SJSA1 (cell line): ENCODE data around the gene CDV3. TPM values are rescaled to one million over a fixed set of nuclear protein-coding genes. Genes with fewer than 3 reads are reported as not detected.

ENCODE experiments used
- DNase-seq, 2 experiments: peaks; one replicate each; pipeline ENCODE4 v3.0.0-alpha.2; 2015 to 2020; ENCODE audit warnings: low spot score in 2 of 2, low read depth in 1 of 2
- H3K27ac ChIP-seq: fragments of 250-450 bp; sonication (Bioruptor Pico); 2 replicates; pipeline ENCODE4 v1.5.1; 2020; ENCODE audit warnings: mild to moderate bottlenecking, moderate library complexity
- H3K27me3 ChIP-seq: fragments of 250-450 bp; sonication (Bioruptor Pico); replicated peaks from 2 replicates; pipeline ENCODE4 v1.5.1; 2020; ENCODE audit warnings: mild to moderate bottlenecking, moderate library complexity
- H3K36me3 ChIP-seq: fragments of 250-450 bp; sonication (Bioruptor Pico); 2 replicates; pipeline ENCODE4 v1.5.1; 2020; ENCODE audit warnings: mild to moderate bottlenecking
- H3K4me1 ChIP-seq: fragments of 250-450 bp; sonication (Bioruptor Pico); replicated peaks from 2 replicates; pipeline ENCODE4 v1.6.1; 2021; ENCODE audit warnings: mild to moderate bottlenecking
- H3K4me3 ChIP-seq: fragments of 250-450 bp; sonication (Bioruptor Pico); 2 replicates; pipeline ENCODE4 v1.5.1; 2020; ENCODE audit warnings: mild to moderate bottlenecking
- H3K9me3 ChIP-seq: fragments of 250-450 bp; sonication (Bioruptor Pico); replicated peaks from 2 replicates; pipeline ENCODE4 v1.5.1; 2020; ENCODE audit warnings: mild to moderate bottlenecking
- total RNA-seq: library from RNA; depleted of rRNA; stranded (reverse); fragments of >200 nt; shearing (Covaris generic); gene quantifications from 2 replicates; pipeline ENCODE4 v1.2.3, GENCODE V29; 2014; rRNA removed

CDV3 gene
- total RNA-seq, 1 experiment from 2014 or later, result 134 TPM

- Histone ChIP-seq H3K9me3 (no peaks in the 10 kb centered on the region), H3K27ac (no peak overlapping the region), H3K36me3 (peaks cover 32% of the 10 kb centered on the region), H3K4me1 (no peaks in the 10 kb centered on the region), H3K27me3 (no peaks in the 10 kb centered on the region), H3K4me3 (no peak overlapping the region)
- no peak for DNase-seq
Observed at GRCh38 chr3:133600572-133601081, 27.1 kb downstream of the CDV3 start.

GRCh38 chr3:133606342-133606741, 32.9 kb downstream of the CDV3 start:
- H3K9me3 ChIP-seq, result no peaks in the 10 kb centered on the region
- no peaks in the 10 kb centered on the region for H3K4me1 ChIP-seq
- DNase-seq, result no peak
- H3K27me3 ChIP-seq, result no peaks in the 10 kb centered on the region
- H3K27ac ChIP-seq, result no peak overlapping the region
- H3K36me3 ChIP-seq, result peaks cover 70% of the 10 kb centered on the region
- no peak overlapping the region for H3K4me3 ChIP-seq

- Histone ChIP-seq H3K9me3 (no peaks in the 10 kb centered on the region), H3K36me3 (peaks cover 70% of the 10 kb centered on the region), H3K27ac (no peak overlapping the region), H3K4me1 (no peaks in the 10 kb centered on the region), H3K4me3 (no peak overlapping the region), H3K27me3 (no peaks in the 10 kb centered on the region)
- DNase-seq, result no peak
Observed at GRCh38 chr3:133606902-133607301, 33.4 kb downstream of the CDV3 start.

- no peak overlapping the region for H3K27ac ChIP-seq
- DNase-seq, result no peak
- H3K27me3 ChIP-seq, result no peaks in the 10 kb centered on the region
- H3K9me3 ChIP-seq, result no peaks in the 10 kb centered on the region
- H3K4me1 ChIP-seq, result no peaks in the 10 kb centered on the region
- peaks cover 69% of the 10 kb centered on the region for H3K36me3 ChIP-seq
- no peak overlapping the region for H3K4me3 ChIP-seq
Observed at GRCh38 chr3:133607816-133608215, 34.3 kb downstream of the CDV3 start.

DNA sequence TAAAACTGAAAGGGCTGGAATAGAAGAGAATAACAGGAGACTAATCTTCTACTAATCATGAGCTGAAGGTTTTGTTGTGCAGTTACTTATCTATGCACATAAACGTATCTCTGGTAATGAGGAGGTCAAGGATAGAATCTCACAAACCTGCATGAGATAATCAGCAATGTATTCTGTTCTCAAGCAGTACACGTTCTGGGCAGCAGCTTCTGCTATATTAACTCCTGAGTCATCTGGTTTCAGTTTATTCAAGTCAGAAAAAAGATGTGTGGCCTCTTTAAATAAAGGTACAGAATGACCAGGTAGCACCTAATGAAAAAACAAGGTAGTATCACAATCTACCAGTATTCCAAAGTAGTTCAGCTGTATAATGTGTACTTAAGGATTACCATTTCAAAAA, 34.9 kb downstream of the CDV3 start:
- no peaks in the 10 kb centered on the region for H3K4me1 ChIP-seq
- no peak overlapping the region for H3K4me3 ChIP-seq
- H3K36me3 ChIP-seq, result peaks cover 75% of the 10 kb centered on the region
- H3K9me3 ChIP-seq, result no peaks in the 10 kb centered on the region
- no peak overlapping the region for H3K27ac ChIP-seq
- H3K27me3 ChIP-seq, result no peaks in the 10 kb centered on the region
- DNase-seq, result no peak

DNA sequence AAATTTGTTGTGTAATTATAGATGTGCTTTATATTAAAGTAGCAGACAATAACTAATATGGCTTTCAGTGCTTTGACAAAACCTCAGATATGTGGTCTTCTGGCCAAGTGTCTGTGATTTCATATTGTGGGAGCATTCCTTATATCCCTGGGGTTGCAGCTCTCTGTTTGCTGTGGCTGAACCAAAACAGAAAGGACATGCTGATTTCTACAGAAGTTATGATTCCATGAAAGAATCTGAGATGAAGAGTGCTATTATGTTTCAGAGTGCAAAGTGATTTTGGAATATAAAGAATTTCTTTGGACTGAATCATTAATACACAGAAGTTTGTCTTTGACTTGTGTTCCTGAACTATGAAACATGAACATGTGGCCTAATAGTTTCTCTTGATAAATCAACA, 36.5 kb downstream of the CDV3 start:
- H3K27me3 ChIP-seq, result no peaks in the 10 kb centered on the region
- no peaks in the 10 kb centered on the region for H3K4me1 ChIP-seq
- H3K4me3 ChIP-seq, result no peak overlapping the region
- no peak overlapping the region for H3K27ac ChIP-seq
- DNase-seq, result no peak
- peaks cover 77% of the 10 kb centered on the region for H3K36me3 ChIP-seq
- H3K9me3 ChIP-seq, result no peaks in the 10 kb centered on the region

GRCh38 chr3:133611534-133611933, 38.0 kb downstream of the CDV3 start:
- H3K36me3 ChIP-seq, result peaks cover 84% of the 10 kb centered on the region

GRCh38 chr3:133620066-133620784, 46.7 kb downstream of the CDV3 start:
- H3K36me3 ChIP-seq, result peaks cover 85% of the 10 kb centered on the region

More at GRCh38 chr3:133611534-133611933, 38.0 kb downstream of the CDV3 start:
- Histone ChIP-seq H3K4me1 (no peaks in the 10 kb centered on the region), H3K9me3 (no peaks in the 10 kb centered on the region), H3K4me3 (no peak overlapping the region), H3K27ac (no peak overlapping the region), H3K27me3 (no peaks in the 10 kb centered on the region)
- no peak for DNase-seq

GRCh38 chr3:133627789-133628188, 54.3 kb downstream of the CDV3 start:
- Histone ChIP-seq H3K4me3 (no peak overlapping the region), H3K36me3 (peaks cover 77% of the 10 kb centered on the region), H3K4me1 (no peaks in the 10 kb centered on the region), H3K9me3 (no peaks in the 10 kb centered on the region), H3K27me3 (no peaks in the 10 kb centered on the region), H3K27ac (no peak overlapping the region)
- DNase-seq, result no peak

More at GRCh38 chr3:133620066-133620784, 46.7 kb downstream of the CDV3 start:
- Histone ChIP-seq H3K4me3 (no peak overlapping the region), H3K9me3 (no peaks in the 10 kb centered on the region), H3K27ac (no peak overlapping the region), H3K27me3 (no peaks in the 10 kb centered on the region), H3K4me1 (no peaks in the 10 kb centered on the region)
- DNase-seq, result no peak

- Histone ChIP-seq H3K27ac (no peak overlapping the region), H3K36me3 (peaks cover 78% of the 10 kb centered on the region), H3K27me3 (no peaks in the 10 kb centered on the region)
Observed at GRCh38 chr3:133629146-133629545, 55.7 kb downstream of the CDV3 start.

GRCh38 chr3:133633439-133633838, 60.0 kb downstream of the CDV3 start:
- H3K27me3 ChIP-seq, result no peaks in the 10 kb centered on the region
- peaks cover 88% of the 10 kb centered on the region for H3K36me3 ChIP-seq
- no peak for DNase-seq

More at GRCh38 chr3:133629146-133629545, 55.7 kb downstream of the CDV3 start:
- Histone ChIP-seq H3K4me1 (no peaks in the 10 kb centered on the region), H3K4me3 (no peak overlapping the region), H3K9me3 (no peaks in the 10 kb centered on the region)
- no peak for DNase-seq

More at GRCh38 chr3:133633439-133633838, 60.0 kb downstream of the CDV3 start:
- Histone ChIP-seq H3K4me3 (no peak overlapping the region), H3K27ac (no peak overlapping the region), H3K4me1 (no peaks in the 10 kb centered on the region), H3K9me3 (no peaks in the 10 kb centered on the region)

Other genes with a start within 250 kb of the CDV3 start
- not detected in 2 replicates for gene BFSP2, start 173.6 kb upstream of the CDV3 start, total RNA-seq
- gene TOPBP1, start 88.3 kb downstream of the CDV3 start, total RNA-seq, result 35.7 and 58.0 TPM in 2 replicates
- gene TF, start 172.7 kb downstream of the CDV3 start, total RNA-seq, result not detected in 2 replicates
- 63.1 and 69.9 TPM in 2 replicates for gene SRPRB, start 232.1 kb downstream of the CDV3 start, total RNA-seq